Measurements from ENCODE around the gene KCNAB1. TPM values are rescaled to one million over a fixed set of nuclear protein-coding genes. Genes with fewer than 3 reads are reported as not detected.

KCNAB1 gene
- total and polyA plus RNA-seq, 2 donors (not counting 3 experiments of a cell fraction or from before 2014, with no cell fraction given): 0.21 TPM; not detected in 1

DNA sequence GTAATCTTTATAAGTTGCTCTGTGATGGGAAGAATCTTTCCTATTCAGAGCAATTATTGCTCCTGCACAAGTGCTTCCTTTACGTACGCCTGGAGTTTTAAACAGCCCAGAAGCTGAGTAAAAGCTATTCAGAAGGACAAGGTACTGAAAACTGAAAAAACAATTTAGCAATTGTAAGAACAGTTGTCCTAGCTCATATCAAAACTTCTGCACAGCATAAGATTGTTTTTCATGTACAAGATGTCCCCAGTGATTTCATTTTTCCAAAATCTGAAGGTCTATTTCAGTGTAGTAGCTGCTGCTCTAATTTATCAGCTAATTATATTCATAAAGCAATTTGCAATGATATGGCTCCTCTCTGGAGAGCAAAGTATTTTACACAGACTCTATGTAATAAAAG, 23.7 kb downstream of the KCNAB1 start:
- intact Hi-C loops (cut with micrococcal nuclease): no loop called here
- CTCF ChIA-PET: interaction anchor here (0.9 to 1.6 kb wide), 4 partner anchors 100 to 945 kb away, joined by 3 to 6 read pairs (median 4); no protein-coding TSS in a partner anchor
- no peaks in the 10 kb centered on the region for H3K9me1 ChIP-seq (replicated peaks; ENCODE audit: control insufficient read depth, extremely low read depth, insufficient read depth, low read length)

More for the DNA sequence above, 23.7 kb downstream of the KCNAB1 start:
- dilution Hi-C loops (cut with MboI; ENCODE audit: extremely low pct_ligation_motif_present, low sequenced_read_pairs): no loop called here
- Histone ChIP-seq H3K9ac (replicated peaks; ENCODE audit: extremely low read depth, insufficient read depth, low read length) (no peak overlapping the region), H3K4me1 (ENCODE audit: control insufficient read depth, extremely low read depth, insufficient read depth, low read length) (peaks cover 9% of the 10 kb centered on the region), H3K27me3 (ENCODE audit: control insufficient read depth in 2 of 2, insufficient read depth in 2 of 2, low read length in 2 of 2) (peaks cover 10% of the 10 kb centered on the region in 2 experiments), H4K20me1 (replicated peaks; ENCODE audit: control insufficient read depth, extremely low read depth, insufficient read depth, low read length) (no peaks in the 10 kb centered on the region), H3K4me2 (ENCODE audit: insufficient read depth, low read length) (no peak overlapping the region), H3K27ac (ENCODE audit: insufficient read depth, low read depth, low read length) (no peak overlapping the region), H3K36me3 (ENCODE audit: control insufficient read depth in 2 of 2, extremely low read depth in 1 of 2, insufficient read depth in 2 of 2, low read length in 2 of 2) (no peaks in the 10 kb centered on the region), H3K4me3 (replicated peaks in 1 of 3; ENCODE audit: insufficient read depth in 1 of 3, low read depth in 1 of 3, low read length in 3 of 3) (no peak overlapping the region), H3K79me2 (ENCODE audit: control insufficient read depth, insufficient read depth, low read length) (no peaks in the 10 kb centered on the region), H3K9me3 (replicated peaks; ENCODE audit: control insufficient read depth, insufficient read depth, low read length) (no peaks in the 10 kb centered on the region), H2AFZ (ENCODE audit: low read depth, low read length) (no peak overlapping the region)
- TF ChIP-seq, protein P1, sequence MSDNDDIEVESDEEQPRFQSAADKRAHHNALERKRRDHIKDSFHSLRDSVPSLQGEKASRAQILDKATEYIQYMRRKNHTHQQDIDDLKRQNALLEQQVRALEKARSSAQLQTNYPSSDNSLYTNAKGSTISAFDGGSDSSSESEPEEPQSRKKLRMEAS (IDR thresholded peaks at IDR 0.05; ENCODE audit: insufficient read depth, insufficient read length): no peak
- no peak for TF ChIP-seq POLR2A (IDR thresholded peaks at IDR 0.05; ENCODE audit: low read depth, low read length)
- no peak for TF ChIP-seq MYC (IDR thresholded peaks at IDR 0.05; ENCODE audit: low read depth, low read length)
- TF ChIP-seq EZH2 (IDR thresholded peaks at IDR 0.05; ENCODE audit: borderline replicate concordance, low read depth, low read length, severe bottlenecking): no peak
- TF ChIP-seq POLR2AphosphoS5 (IDR thresholded peaks at IDR 0.05; ENCODE audit: insufficient read depth, low read depth, low read length): no peak
- TF ChIP-seq JUN (IDR thresholded peaks at IDR 0.05; ENCODE audit: borderline replicate concordance, insufficient read depth, insufficient read length, low read depth): no peak
- TF ChIP-seq, protein P2, sequence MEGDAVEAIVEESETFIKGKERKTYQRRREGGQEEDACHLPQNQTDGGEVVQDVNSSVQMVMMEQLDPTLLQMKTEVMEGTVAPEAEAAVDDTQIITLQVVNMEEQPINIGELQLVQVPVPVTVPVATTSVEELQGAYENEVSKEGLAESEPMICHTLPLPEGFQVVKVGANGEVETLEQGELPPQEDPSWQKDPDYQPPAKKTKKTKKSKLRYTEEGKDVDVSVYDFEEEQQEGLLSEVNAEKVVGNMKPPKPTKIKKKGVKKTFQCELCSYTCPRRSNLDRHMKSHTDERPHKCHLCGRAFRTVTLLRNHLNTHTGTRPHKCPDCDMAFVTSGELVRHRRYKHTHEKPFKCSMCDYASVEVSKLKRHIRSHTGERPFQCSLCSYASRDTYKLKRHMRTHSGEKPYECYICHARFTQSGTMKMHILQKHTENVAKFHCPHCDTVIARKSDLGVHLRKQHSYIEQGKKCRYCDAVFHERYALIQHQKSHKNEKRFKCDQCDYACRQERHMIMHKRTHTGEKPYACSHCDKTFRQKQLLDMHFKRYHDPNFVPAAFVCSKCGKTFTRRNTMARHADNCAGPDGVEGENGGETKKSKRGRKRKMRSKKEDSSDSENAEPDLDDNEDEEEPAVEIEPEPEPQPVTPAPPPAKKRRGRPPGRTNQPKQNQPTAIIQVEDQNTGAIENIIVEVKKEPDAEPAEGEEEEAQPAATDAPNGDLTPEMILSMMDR (IDR thresholded peaks at IDR 0.05; ENCODE audit: extremely low read depth in 1 of 2, insufficient read depth in 1 of 2, low read depth in 1 of 2, low read length in 2 of 2): no peak
- TF ChIP-seq FOS (IDR thresholded peaks at IDR 0.05; ENCODE audit: borderline replicate concordance, insufficient read depth, low read length): no peak
- no peak for TF ChIP-seq GATA2 (IDR thresholded peaks at IDR 0.05; ENCODE audit: insufficient read depth, insufficient read length, low read depth, low read length)
- DNase-seq (ENCODE audit: low read depth, low spot score): no peak
- POLR2A ChIA-PET: no interaction called here
- FAIRE-seq: no peak
- BruUV-seq (replicated peaks): no TSS peak

Data from endothelial cell of umbilical vein (primary cell).